Muscle of leg (tissue), 11 donors: ENCODE measurements around the gene AP2M1. TPM values are rescaled to one million over a fixed set of nuclear protein-coding genes. Genes with fewer than 3 reads are reported as not detected.

ENCODE experiments used
- DNase-seq: peaks from one replicate; pipeline ENCODE4 v3.0.0; 2013
- H3K27ac ChIP-seq: one replicate; pipeline ENCODE4 v1.5.1; 2013; ENCODE audit warnings: mild to moderate bottlenecking, low read length, control low read depth
- H3K27me3 ChIP-seq: one replicate; pipeline ENCODE4 v1.6.1; 2013; ENCODE audit warnings: low read length; ENCODE audit not compliant: control insufficient read depth, insufficient read depth
- H3K36me3 ChIP-seq: one replicate; pipeline ENCODE4 v1.6.1; 2013; ENCODE audit warnings: low read length; ENCODE audit not compliant: control insufficient read depth, insufficient read depth
- H3K4me1 ChIP-seq: one replicate; pipeline ENCODE4 v1.6.1; 2013; ENCODE audit warnings: low read length; ENCODE audit not compliant: control insufficient read depth, insufficient read depth
- H3K4me3 ChIP-seq: one replicate; pipeline ENCODE4 v1.5.1; 2013; ENCODE audit warnings: low read length, control low read depth
- H3K9me3 ChIP-seq: replicated peaks from 2 replicates; pipeline ENCODE4 v1.6.1; 2013; ENCODE audit warnings: low read depth, low read length; ENCODE audit not compliant: control insufficient read depth
- WGBS: methylation state at CpG from one replicate; pipeline ENCODE4 v1.1.5; 2013; ENCODE audit warnings: missing lambda C conversion rate; ENCODE audit not compliant: insufficient coverage; 5-methylcytosine and 5-hydroxymethylcytosine counted together
- polyA plus RNA-seq, 8 donors: library from polyadenylated mRNA; unstranded; fragments of 120-200 nt; gene quantifications; one replicate each; pipeline versions ENCODE4 v1.2.1 to v1.2.3, GENCODE V29; 2013; ENCODE audit warnings: inconsistent platforms in 1 of 8, low replicate concordance in 1 of 8; ENCODE audit not compliant: insufficient read length in 8 of 8, insufficient read depth in 1 of 8
- total RNA-seq: library from RNA; stranded (reverse); fragments of 120-200 nt; gene quantifications from one replicate; pipeline ENCODE4 v1.2.4, GENCODE V29; 2013

AP2M1 gene
- total and polyA plus RNA-seq, 9 donors, result 130 to 255 (median 216) TPM

DNA sequence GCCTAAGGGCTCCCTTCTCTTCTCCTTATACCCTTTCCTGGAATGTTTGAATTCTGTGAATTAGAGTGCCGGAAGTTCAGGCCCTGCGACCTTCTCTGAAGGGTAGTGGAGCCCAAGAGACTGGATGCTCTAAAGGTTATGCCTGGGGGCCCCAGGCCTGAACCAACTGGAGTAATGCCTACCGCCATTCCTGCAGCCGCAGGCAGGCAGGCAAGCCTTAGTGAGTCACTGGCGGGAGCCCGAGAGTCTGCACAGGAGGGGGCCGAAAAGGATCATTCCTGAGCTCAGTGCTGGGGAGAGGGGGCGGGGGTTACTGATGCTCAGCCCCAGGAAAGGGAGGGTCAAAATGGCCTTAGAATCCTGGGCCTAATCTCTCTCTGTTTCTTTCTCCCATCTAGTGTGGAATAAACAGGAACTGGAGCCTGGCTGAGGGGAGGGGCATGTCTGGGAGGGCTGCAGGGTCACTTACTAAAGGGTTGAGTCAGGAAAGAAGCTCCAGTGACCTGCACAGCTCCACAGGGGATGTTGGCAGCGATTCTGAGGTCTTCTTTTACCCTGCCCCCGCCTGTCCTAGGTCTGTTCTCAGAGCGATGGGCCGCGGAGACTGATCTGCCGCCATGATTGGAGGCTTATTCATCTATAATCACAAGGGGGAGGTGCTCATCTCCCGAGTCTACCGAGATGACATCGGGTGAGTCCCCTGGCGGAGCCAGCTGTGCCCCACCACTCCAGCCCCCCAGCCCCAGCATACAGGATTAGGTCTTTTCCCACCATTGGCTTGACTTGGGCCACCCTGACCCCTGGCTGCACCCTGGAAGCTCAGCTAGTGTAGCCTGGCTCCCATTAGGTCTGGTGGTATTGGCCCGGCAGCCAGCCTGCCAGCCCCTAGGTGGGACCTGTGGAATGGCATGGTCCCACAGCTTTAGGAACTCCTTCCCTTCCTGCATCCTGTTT is 2.0 kb downstream of the AP2M1 start:
- no peaks in the 10 kb centered on the region for H3K9me3 ChIP-seq
- H3K4me1 ChIP-seq, result peaks cover 39% of the 10 kb centered on the region
- peaks cover 67% of the 10 kb centered on the region for H3K36me3 ChIP-seq
- WGBS, result 17% methylated on average over 9 of the region's 19 CpGs
- peak; percentile 80 for DNase-seq
- H3K27me3 ChIP-seq, result no peaks in the 10 kb centered on the region
- H3K27ac ChIP-seq, result peak overlapping the region; percentile 81
- H3K4me3 ChIP-seq, result peak overlapping the region; percentile 61

DNA sequence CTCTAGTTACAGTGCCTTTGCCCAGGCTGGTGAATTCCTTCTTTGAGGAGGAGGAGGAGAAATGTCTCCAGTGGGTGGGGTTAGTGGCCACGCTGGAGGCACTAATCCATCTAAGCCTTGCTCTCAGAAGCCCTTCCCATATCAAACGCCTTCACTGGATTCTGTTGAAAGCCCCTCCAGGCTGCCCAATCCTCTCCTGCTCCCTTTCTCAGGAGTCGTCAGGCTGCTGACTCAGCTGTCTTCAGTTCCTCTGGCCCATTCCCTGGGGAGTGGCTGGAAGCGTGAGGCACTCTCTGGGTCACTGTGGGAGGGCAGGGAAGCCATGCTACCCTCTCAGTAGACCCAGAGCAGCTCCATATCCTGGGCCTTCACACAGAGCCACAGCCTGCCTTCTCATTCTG is 2.7 kb downstream of the AP2M1 start:
- no peaks in the 10 kb centered on the region for H3K9me3 ChIP-seq
- peaks cover 39% of the 10 kb centered on the region for H3K4me1 ChIP-seq
- H3K27me3 ChIP-seq, result no peaks in the 10 kb centered on the region
- H3K36me3 ChIP-seq, result peaks cover 67% of the 10 kb centered on the region
- no CpG with 5 or more reads among the region's 4 CpGs for WGBS
- H3K27ac ChIP-seq, result no peak overlapping the region
- no peak overlapping the region for H3K4me3 ChIP-seq
- no peak for DNase-seq

DNA sequence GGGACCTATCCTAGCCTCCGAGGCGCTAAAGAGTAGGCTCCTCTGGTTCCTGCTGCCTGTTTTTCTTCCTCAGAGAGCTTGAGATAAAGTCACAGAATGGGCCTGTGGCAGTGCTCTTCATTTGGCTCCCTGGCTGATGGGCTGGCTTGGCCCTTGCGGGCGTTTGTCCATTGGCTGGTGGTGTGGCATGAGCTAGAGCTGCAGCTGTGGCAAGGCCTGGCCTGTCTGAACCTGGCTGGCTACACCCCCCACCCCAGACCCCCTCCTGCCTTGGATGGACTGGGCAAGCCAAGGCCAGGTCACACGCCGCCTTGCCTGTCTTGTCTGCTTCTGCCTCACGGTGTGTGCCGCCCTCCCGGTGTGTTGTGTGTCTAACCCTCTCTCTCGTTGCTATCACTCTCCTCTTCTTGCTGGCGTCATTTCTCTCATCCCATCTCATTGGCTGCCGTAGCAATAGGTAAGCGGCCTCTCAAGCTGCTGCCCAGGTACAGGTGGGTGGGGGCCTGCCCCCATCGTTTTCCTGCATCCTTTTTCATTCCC is 3.2 kb downstream of the AP2M1 start:
- WGBS, result 89% methylated on average over 9 of the region's 14 CpGs
- peaks cover 68% of the 10 kb centered on the region for H3K36me3 ChIP-seq
- no peak for DNase-seq
- no peaks in the 10 kb centered on the region for H3K9me3 ChIP-seq
- peaks cover 39% of the 10 kb centered on the region for H3K4me1 ChIP-seq
- H3K27ac ChIP-seq, result no peak overlapping the region
- no peaks in the 10 kb centered on the region for H3K27me3 ChIP-seq
- H3K4me3 ChIP-seq, result no peak overlapping the region

- Histone ChIP-seq H3K36me3 (peaks cover 70% of the 10 kb centered on the region), H3K27me3 (no peaks in the 10 kb centered on the region), H3K4me3 (no peak overlapping the region), H3K9me3 (no peaks in the 10 kb centered on the region), H3K27ac (no peak overlapping the region), H3K4me1 (peaks cover 37% of the 10 kb centered on the region)
- WGBS, result 94% methylated on average over 13 of the region's 13 CpGs
- no peak for DNase-seq
Observed at GRCh38 chr3:184178521-184179138, 4.0 kb downstream of the AP2M1 start.

DNA sequence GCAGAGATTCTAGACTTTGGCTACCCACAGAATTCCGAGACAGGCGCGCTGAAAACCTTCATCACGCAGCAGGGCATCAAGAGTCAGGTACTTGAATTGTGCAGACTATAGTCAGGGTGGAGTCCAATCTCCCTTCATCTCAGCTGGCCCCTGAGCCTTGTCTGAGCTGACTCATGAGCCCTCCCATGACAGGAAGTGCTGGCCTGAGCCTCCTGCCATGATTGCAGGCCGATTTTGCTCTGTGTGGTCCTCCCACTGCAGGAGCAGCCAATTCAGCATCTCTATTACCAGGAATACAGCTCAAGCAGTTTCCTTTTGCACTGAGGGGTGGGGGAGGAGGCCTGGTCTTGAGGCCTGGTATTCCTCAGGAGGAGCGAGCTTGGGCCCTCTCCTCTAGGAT is 5.5 kb downstream of the AP2M1 start:
- Histone ChIP-seq H3K27ac (no peak overlapping the region), H3K36me3 (peaks cover 77% of the 10 kb centered on the region), H3K4me1 (peaks cover 30% of the 10 kb centered on the region), H3K9me3 (no peaks in the 10 kb centered on the region), H3K27me3 (no peaks in the 10 kb centered on the region), H3K4me3 (no peak overlapping the region)
- WGBS, result 80% methylated on average over 1 of the region's 6 CpGs
- DNase-seq, result no peak

DNA sequence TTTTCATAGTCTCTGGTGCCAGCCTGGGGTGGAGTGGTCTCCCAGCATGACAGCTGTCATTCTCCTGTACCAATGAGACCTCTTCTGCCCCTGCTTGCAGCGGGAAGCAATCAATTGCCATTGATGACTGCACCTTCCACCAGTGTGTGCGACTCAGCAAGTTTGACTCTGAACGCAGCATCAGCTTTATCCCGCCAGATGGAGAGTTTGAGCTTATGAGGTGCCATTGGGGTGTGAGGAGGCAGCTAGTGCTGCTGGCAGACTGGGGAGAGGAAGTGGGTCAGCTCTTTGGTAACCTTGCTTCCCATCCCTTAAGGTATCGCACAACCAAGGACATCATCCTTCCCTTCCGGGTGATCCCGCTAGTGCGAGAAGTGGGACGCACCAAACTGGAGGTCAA is 6.9 kb downstream of the AP2M1 start:
- Histone ChIP-seq H3K36me3 (peaks cover 77% of the 10 kb centered on the region), H3K9me3 (no peaks in the 10 kb centered on the region), H3K27ac (no peak overlapping the region), H3K27me3 (no peaks in the 10 kb centered on the region), H3K4me3 (no peak overlapping the region), H3K4me1 (peaks cover 21% of the 10 kb centered on the region)
- WGBS, result 95% methylated on average over 4 of the region's 9 CpGs
- no peak for DNase-seq

- no peaks in the 10 kb centered on the region for H3K9me3 ChIP-seq
- no peaks in the 10 kb centered on the region for H3K27me3 ChIP-seq
- no peak overlapping the region for H3K27ac ChIP-seq
- H3K36me3 ChIP-seq, result peaks cover 73% of the 10 kb centered on the region
- WGBS, result 60% methylated on average over 1 of the region's 5 CpGs
- no peak overlapping the region for H3K4me3 ChIP-seq
- peaks cover 14% of the 10 kb centered on the region for H3K4me1 ChIP-seq
- DNase-seq, result no peak
Observed at GRCh38 chr3:184183679-184184078, 9.0 kb downstream of the AP2M1 start.

- 96% methylated on average over 5 of the region's 18 CpGs for WGBS
- Histone ChIP-seq H3K27me3 (no peaks in the 10 kb centered on the region), H3K36me3 (peaks cover 73% of the 10 kb centered on the region), H3K4me1 (peaks cover 14% of the 10 kb centered on the region), H3K27ac (peak overlapping the region; percentile 76), H3K9me3 (no peaks in the 10 kb centered on the region), H3K4me3 (no peak overlapping the region)
- no peak for DNase-seq
Observed at GRCh38 chr3:184184546-184185230, 10.0 kb downstream of the AP2M1 start.

GRCh38 chr3:184185461-184186183 is 11.0 kb downstream of the AP2M1 start:
- Histone ChIP-seq H3K9me3 (no peaks in the 10 kb centered on the region), H3K4me3 (peak overlapping the region; percentile 92), H3K27ac (peak overlapping the region; percentile 76), H3K36me3 (peaks cover 70% of the 10 kb centered on the region), H3K27me3 (no peaks in the 10 kb centered on the region), H3K4me1 (peaks cover 14% of the 10 kb centered on the region)
- peak; percentile 100 for DNase-seq
- 1% methylated on average over 54 of the region's 55 CpGs for WGBS
